Ishikawa (cell line): ENCODE data around the gene SOX10.

Experiments
- CEBPB ChIP-seq: IDR thresholded peaks from 2 replicates; pipeline ENCODE4 v1.6.1; 2012
- CREB1 ChIP-seq: IDR thresholded peaks from 2 replicates; pipeline ENCODE4 v1.6.1; 2012; ENCODE audit warnings: low read depth
- EGR1 ChIP-seq: IDR thresholded peaks from 2 replicates; pipeline ENCODE4 v1.6.1; 2012
- EP300 ChIP-seq: IDR thresholded peaks from 2 replicates; pipeline ENCODE4 v1.6.1; 2012; ENCODE audit warnings: borderline replicate concordance
- FOXM1 ChIP-seq: IDR thresholded peaks from 2 replicates; pipeline ENCODE4 v1.6.1; 2012; ENCODE audit warnings: low read depth, borderline replicate concordance
- MAX ChIP-seq: IDR thresholded peaks from 2 replicates; pipeline ENCODE4 v1.6.1; 2012
- NFIC ChIP-seq: IDR thresholded peaks from 2 replicates; pipeline ENCODE4 v1.6.1; 2012
- RAD21 ChIP-seq: IDR thresholded peaks from 2 replicates; pipeline ENCODE4 v1.6.1; 2012; ENCODE audit warnings: low read depth
- TAF1 ChIP-seq: IDR thresholded peaks from 2 replicates; pipeline ENCODE4 v1.6.1; 2012; ENCODE audit warnings: low read depth, mild to moderate bottlenecking
- TCF12 ChIP-seq: IDR thresholded peaks from 2 replicates; pipeline ENCODE4 v1.6.1; 2012; ENCODE audit warnings: low read depth
- TEAD4 ChIP-seq: IDR thresholded peaks from 2 replicates; pipeline ENCODE4 v1.6.1; 2012
- YY1 ChIP-seq: IDR thresholded peaks from 2 replicates; pipeline ENCODE4 v1.6.1; 2012; ENCODE audit warnings: low read depth
- ZBTB7A ChIP-seq: IDR thresholded peaks from 2 replicates; pipeline ENCODE4 v1.6.1; 2012; ENCODE audit warnings: low read depth
- TF ChIP-seq, protein P1 (sequence below): IDR thresholded peaks from 2 replicates; pipeline ENCODE4 v1.6.1; 2012
- TF ChIP-seq, protein P2 (sequence below): IDR thresholded peaks from 2 replicates; pipeline ENCODE4 v1.6.1; 2012; ENCODE audit warnings: low read depth, mild to moderate bottlenecking

The SOX10 gene

DNA sequence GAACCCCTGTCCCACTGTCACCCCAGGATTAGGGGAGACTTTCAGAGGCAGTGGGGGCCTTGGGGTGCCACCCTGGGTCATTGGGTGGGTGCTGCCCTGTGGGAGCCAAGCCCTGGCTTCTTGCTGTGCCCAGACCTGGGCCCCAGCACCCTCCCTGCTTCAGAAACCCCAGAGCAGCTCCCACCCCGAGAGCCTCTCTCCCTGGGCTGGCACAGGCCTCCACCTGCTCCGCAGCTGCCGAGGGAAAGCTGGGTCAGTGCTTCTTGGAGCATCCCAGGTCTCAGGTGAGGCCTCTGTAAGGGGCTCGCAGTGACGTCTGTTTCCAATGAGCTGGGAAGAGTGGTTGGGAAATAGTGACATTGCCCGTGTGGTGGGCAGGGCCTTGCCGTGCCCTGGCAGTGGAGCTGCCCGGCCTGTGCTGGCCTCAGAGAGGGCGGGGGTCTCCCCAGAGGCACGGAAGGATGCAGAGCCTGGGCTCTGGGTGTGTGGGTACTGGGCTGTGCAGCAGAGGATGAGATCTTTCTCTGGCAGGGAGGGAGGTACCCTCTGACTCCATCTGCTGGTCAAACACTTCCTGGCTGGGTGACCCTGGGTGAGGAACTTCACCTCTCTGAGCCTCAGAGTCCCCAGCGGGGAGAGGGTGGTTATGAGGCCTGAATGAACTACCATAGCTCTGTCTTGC lies 53.9 kb downstream of the SOX10 start:
- TF ChIP-seq, protein P1, sequence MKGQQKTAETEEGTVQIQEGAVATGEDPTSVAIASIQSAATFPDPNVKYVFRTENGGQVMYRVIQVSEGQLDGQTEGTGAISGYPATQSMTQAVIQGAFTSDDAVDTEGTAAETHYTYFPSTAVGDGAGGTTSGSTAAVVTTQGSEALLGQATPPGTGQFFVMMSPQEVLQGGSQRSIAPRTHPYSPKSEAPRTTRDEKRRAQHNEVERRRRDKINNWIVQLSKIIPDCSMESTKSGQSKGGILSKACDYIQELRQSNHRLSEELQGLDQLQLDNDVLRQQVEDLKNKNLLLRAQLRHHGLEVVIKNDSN, result no peak
- no peak for TF ChIP-seq CREB1
- no peak for TF ChIP-seq EGR1
- TF ChIP-seq TEAD4, result no peak
- no peak for TF ChIP-seq TAF1
- no peak for TF ChIP-seq CEBPB
- no peak for TF ChIP-seq FOXM1
- TF ChIP-seq NFIC, result no peak
- no peak; the same call in 1 of the 2 replicates for TF ChIP-seq RAD21
- no peak for TF ChIP-seq ZBTB7A

DNA sequence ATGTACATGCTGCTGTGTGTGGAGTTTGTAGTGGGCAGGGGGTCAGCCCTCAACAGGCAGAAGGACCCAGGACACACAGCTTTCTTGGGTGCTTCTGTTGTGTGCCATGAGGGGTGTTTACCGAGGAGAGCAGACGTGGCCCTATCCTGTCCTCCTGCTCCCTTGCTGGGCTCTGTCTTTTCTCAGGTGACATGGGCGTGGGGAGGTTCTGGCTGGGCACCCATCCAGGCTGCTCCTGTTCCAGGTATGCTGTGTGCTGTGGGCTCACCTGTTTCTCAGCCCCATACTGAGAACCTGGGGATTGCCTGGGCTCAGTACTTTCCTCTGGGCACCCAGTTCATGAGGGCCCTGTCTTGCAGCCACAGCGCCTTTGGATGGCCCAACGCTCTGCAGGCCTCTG lies 55.0 kb downstream of the SOX10 start:
- TF ChIP-seq RAD21 (no peak), CEBPB (no peak), MAX (no peak), NFIC (no peak), EGR1 (no peak), EP300 (no peak), ZBTB7A (no peak), TEAD4 (no peak)
- TF ChIP-seq, protein P1, result no peak
- TF ChIP-seq, protein P2, sequence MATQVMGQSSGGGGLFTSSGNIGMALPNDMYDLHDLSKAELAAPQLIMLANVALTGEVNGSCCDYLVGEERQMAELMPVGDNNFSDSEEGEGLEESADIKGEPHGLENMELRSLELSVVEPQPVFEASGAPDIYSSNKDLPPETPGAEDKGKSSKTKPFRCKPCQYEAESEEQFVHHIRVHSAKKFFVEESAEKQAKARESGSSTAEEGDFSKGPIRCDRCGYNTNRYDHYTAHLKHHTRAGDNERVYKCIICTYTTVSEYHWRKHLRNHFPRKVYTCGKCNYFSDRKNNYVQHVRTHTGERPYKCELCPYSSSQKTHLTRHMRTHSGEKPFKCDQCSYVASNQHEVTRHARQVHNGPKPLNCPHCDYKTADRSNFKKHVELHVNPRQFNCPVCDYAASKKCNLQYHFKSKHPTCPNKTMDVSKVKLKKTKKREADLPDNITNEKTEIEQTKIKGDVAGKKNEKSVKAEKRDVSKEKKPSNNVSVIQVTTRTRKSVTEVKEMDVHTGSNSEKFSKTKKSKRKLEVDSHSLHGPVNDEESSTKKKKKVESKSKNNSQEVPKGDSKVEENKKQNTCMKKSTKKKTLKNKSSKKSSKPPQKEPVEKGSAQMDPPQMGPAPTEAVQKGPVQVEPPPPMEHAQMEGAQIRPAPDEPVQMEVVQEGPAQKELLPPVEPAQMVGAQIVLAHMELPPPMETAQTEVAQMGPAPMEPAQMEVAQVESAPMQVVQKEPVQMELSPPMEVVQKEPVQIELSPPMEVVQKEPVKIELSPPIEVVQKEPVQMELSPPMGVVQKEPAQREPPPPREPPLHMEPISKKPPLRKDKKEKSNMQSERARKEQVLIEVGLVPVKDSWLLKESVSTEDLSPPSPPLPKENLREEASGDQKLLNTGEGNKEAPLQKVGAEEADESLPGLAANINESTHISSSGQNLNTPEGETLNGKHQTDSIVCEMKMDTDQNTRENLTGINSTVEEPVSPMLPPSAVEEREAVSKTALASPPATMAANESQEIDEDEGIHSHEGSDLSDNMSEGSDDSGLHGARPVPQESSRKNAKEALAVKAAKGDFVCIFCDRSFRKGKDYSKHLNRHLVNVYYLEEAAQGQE, result no peak

GRCh38 chr22:37927637-37927936 lies 56.8 kb downstream of the SOX10 start:
- TF ChIP-seq EGR1 (no peak), TCF12 (no peak), ZBTB7A (no peak)

- TF ChIP-seq CREB1 (no peak), MAX (no peak), FOXM1 (no peak), EGR1 (no peak), TCF12 (no peak), EP300 (no peak), CEBPB (no peak), TAF1 (no peak), RAD21 (no peak), TEAD4 (no peak), ZBTB7A (no peak)
- TF ChIP-seq, protein P1, result no peak
- TF ChIP-seq, protein P2, result no peak
Observed at GRCh38 chr22:37926771-37927636, 57.4 kb downstream of the SOX10 start.

- TF ChIP-seq FOXM1 (no peak), EP300 (no peak), CEBPB (no peak), TEAD4 (no peak), EGR1 (no peak), TCF12 (no peak), YY1 (no peak), ZBTB7A (no peak), TAF1 (no peak)
Observed at GRCh38 chr22:37926358-37926757, 58.0 kb downstream of the SOX10 start.
